ENCODE data around the gene MYBPH.

MYBPH gene

DNA sequence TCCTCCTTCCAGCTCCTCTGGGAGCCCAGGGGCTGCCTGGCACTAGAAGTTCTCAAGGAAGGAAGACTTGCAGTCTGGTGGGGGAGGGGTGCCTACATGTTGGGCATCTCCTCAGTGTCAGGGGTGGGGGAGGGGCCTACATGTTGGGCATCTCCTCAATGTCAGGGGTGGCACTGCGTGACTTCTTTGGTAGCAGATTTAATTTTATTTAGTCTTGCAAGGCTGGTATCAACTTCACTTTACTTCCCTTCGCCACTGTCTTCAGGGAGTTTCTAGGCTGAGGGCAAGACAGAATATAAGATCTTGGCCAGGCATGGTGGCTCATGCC is 29.6 kb downstream of the MYBPH start:
- no peak for DNase-seq

DNA sequence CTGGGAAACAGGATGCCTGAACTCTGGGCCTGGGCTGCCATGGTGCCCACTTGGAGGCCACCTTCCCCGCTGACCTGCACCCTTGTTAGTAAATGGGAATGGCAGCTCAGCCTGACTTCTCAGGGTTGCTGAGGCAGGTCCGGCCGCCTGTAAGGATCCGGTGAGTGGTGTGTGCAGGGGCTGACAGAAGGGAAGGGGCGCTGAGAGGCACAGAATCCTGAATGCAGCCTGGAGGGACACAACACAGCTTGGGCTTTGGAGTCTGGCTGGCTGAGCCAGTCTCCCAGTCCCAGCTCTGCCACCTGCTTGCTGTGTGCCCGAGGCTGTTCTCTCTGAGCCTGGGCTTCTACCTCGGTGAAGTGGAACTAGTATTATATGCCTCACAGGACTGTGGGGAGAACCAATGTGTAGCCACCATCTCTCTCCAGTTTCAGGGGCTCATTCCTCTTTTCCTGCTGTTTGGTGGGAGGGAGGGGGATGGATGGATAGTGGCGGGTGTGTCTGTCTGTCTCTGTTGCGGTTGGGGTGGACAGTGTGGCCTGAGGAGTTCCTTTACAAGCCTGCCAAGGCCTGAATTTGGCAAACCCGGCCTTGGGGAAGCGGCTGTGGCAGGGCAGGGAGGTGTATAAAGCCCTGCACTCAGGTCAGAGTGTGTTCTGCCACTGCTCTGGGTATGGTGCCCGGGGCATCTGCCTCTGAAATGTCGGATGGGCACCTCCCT is 30.1 kb downstream of the MYBPH start:
- no peak for DNase-seq

- DNase-seq = no peak
These were observed 31.0 kb downstream of the MYBPH start for GRCh38 chr1:203144661-203145060.

- DNase-seq = no peak
These were observed 32.0 kb downstream of the MYBPH start for GRCh38 chr1:203143641-203144040.

- DNase-seq = no peak
These were observed 32.8 kb downstream of the MYBPH start for GRCh38 chr1:203142684-203143408.

GRCh38 chr1:203142124-203142523 is 33.5 kb downstream of the MYBPH start:
- no peak for DNase-seq

DNA sequence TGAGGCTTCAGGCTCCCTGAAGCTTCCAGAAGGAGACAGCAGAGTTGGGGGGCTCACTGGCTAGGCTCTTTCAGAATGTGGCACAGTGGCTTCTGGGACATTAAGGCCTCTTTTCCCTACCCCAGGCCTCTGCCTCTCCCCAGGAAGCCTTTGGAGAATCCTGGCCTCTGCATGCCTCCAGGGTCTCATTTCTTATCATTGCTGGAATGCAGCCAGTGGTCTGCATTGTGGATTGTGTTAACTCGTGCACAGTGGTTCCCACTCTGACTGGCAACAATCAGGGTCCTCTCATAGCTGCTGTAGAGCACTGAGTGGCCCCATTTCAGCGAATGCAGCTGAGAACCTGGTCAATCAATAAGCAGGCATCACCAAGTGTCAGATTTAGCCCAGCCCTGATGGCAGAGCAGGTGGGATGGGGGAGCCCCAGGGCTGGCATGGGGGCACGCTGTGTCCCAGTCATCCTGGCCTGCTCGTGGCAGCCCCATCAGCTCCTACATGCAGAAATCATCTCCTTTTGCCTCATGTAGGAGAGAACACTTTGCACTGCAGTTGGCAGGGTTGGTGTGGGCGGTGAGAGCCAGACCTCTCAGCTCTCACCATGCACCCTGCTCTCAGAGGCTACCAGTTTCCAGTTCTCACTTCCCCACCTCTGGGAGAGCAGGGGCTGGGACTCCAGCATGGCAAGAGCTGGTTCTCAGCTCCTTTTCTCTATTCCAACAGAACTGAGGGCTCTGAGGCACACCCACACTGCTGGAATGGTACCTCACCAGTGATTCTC is 34.7 kb downstream of the MYBPH start:
- DNase-seq = no peak

GRCh38 chr1:203139976-203140475 is 35.6 kb downstream of the MYBPH start:
- no peak for DNase-seq

DNA sequence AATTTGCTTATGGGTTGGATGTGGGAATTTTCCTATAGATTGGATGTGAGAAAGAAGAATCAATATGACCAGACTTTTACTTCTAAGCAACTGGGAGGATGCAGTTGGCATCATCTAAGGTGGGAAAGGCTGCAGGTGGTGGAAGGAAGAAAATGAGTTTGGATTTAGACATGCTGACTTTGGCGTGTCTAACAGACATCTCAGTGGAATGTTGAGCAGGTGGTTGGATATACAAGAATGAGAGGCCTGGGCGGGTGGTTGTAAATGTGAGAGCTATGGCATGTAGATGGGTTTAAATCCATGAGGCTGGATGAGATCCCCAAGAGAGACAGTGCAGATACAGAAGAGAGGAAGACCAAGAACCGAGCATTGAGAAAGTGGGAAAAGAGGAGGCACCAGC is 37.6 kb downstream of the MYBPH start:
- DNase-seq = no peak

DNA sequence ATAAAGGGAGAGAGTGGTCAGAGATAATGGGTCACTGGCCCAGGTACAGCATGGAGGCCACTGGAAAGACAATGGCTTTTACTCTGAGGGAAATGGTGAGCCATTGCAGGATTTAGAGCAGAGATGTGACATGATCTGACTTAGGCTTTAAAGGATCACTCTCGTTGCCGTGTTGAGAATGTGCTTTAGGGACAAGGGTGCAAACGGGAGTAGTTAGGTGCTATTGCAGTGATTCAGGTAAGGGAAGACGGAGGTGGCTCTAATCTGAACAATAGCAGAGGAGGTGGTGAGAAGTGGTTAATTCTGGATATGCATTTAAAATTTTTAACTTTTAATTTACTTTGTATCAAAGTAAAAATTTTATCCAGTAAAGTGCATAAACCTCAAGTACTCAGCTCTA is 38.3 kb downstream of the MYBPH start:
- no peak for DNase-seq

DNA sequence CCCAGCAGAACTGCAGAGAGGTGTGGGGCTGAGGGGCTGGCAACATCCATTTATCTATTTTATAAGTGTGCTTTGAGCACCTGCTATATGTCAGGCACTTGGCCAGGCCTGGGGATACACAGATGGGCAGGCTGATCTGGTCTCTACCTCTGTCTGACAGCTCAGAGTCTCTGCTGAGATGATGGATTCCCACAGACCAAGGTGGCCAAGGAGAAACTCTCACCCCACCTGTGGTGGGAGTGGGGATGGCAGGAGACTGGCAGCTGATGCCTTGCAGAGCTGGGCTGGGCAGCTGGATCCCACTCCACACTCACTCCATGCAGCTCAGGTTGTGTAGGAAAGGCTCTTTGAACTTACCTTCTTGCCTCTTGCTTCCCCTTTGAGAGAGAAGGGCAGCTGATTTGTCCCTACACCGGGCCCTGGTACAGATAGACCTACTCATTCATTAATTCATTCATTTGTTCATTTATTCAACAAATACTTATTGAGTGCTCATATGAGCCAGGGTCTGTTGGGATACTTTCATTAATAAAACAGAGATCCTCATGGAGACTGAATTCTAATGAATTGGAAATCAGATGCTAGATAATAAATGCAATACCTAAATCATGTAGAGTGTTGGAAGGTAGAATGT is 39.1 kb downstream of the MYBPH start:
- no peak for DNase-seq

DNA sequence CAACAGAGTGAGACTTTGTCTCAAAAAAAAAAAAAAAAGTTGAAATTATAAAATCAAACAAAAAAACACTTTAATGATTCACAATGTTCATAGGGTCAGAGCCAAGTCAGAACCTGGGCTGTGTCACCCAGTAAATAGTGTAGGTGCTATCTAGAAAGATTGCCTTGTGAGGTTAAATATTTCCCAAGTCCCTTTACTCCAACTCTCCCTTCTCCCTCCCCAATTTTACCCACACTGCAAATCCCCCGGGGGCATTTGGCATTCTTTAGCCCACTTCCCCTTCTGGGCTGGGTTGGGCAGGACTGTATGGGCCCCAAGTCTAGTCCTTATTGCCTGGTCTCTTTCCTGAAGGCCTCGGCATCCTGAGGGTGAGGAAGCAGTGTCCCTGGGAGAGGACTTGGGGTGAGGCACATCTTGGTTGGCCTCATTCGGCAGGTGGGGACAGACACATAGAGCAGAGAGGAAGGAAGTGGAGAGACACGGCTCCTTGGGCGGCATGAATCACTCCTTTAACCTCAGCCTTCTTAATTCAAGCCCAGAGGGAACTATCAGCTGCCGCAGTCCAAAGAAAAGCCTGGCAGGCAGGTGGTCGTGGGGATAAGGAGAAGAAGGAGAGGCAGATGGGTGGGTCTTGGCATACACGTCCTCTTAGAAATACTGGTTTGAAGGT is 39.9 kb downstream of the MYBPH start:
- peak; percentile 43 to 55 for DNase-seq

GRCh38 chr1:203133970-203134725 is 41.5 kb downstream of the MYBPH start:
- DNase-seq = peak; percentile 57 to 61

DNA sequence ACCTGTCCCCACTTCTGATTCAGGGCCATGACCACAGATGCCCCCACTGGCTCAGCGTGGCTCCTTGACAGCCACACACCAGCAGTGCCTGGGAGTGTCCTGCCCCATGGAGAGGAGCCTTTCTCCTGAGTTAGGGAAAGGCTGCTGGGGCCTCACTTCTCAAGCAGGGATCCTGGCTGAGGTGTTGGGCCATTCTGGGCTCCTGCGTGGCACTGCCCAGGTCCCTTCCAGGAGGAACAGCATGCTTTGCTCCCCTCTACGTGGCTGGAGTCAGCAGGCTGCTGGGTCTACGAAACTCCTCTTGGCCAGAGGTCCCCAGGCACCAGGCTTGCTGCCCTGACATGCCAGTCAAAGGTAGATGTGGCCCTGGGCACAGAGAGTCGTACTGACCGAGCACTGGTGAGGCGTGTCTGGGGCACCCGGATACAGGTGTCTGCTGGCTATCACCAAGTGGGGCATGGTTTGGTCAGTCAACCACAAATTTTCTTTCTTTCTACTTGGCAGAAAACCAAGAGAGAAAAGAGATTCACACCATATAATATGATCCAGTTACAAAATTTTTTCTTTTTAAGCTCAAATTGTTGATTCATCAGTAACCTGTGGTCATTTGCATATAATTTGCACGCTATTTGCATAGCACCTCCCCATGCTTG is 44.0 kb downstream of the MYBPH start:
- DNase-seq = no peak

DNA sequence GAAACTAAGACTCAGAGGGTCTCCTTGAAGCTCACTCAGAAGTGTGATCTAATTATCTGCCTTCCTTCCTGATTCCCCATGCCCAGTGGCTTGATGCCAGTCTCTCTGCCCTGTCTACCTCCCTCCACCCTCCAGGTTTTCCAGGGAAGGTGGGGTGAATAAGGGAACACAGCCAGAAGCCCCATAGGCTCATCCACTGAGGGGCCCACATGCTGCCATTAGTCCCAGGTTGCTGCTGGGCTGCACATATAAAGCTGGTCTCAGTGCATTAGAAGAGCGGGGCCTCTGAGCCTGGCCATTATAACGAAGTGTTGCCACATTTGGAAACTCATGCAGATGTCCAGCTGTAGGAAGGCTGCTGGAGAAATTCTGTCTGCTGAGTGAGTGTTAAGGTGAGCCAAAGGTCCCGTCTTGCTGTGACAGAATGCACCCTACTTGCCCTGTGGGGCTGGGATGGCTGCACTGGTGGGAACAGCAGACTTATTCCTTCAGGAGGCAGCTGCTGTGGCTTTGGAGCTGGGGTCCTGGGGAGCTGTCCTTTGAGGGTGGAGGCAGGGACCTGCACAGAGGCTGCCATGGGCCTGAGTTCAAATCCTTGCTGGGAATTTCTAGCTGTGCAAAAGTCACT is 45.2 kb downstream of the MYBPH start:
- DNase-seq = no peak

- peak in 1 of 2 experiments; percentile 15 for DNase-seq
These were observed 46.0 kb downstream of the MYBPH start for GRCh38 chr1:203129501-203130231.

DNA sequence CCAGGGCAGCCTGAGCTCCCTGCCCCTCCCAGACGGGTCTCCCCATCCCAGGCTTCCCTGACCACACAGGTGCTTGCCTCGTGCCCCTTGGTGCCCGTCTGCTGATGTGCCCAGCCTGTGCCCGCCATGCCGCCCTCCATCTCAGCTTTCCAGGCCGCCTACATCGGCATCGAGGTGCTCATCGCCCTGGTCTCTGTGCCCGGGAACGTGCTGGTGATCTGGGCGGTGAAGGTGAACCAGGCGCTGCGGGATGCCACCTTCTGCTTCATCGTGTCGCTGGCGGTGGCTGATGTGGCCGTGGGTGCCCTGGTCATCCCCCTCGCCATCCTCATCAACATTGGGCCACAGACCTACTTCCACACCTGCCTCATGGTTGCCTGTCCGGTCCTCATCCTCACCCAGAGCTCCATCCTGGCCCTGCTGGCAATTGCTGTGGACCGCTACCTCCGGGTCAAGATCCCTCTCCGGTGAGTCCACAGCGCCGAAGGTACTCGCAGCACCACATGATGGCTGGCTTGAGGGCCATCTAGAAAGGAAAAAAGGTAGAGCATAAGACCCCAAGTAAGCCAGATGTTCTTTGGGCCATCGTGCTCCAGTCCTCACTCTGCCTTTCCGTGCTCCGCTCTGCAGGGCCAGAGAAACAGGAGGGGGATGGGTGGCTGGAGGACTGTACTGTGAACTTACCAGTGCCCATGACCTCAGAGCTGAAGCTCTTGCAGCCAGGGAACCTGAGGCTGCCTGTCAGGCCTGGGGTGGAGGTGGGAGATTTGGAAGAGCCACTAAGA is 46.7 kb downstream of the MYBPH start:
- no peak for DNase-seq

GRCh38 chr1:203128431-203128715 is 47.3 kb downstream of the MYBPH start:
- DNase-seq = no peak

DNA sequence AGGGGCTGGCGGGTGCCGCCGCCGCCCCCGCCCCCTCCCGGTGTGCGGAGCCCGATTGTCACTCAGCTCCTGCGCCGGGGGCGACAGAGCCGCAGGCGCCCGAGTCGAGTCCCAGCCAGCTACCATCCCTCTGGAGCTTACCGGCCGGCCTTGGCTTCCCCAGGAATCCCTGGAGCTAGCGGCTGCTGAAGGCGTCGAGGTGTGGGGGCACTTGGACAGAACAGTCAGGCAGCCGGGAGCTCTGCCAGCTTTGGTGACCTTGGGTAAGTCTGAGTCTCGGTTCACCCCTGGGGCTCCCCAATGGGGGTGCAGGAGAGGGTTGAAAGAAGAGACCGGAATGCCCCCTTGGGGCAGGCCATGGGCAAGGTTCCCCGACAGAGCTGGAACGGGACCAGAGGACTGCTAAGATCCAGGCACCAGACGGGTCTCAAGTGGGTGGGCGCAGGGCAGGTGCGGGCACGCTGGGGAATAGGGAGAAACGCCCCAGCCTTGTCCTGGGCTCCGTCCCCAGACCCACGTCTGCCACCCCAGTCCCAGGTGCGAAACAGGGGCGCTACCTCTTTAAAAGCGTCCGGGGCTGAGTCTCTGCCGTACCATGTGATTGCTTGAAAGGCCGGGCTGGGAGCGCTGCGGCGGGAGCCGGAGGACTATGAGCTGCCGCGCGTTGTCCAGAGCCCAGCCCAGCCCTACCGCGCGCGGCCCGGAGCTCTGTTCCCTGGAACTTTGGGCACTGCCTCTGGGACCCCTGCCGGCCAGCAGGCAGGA is 47.8 kb downstream of the MYBPH start, which contains the start of gene ADORA1:
ADORA1 (plus strand) TSS at position 61 of the 765 bp plus-strand sequence. CDS start 1,116 bp downstream, outside the sequence.
- no peak for DNase-seq
